Hepatocyte (in vitro differentiated cells): Measurements from ENCODE around the gene PKNOX2.

Experiments used
- EZH2 ChIP-seq: fragments of 200-600 bp; sonication (generic); IDR thresholded peaks from 2 replicates; pipeline ENCODE4 v1.6.1; 2016; ENCODE audit warnings: antibody characterized with exemption, mild to moderate bottlenecking, borderline replicate concordance
- EZH2phosphoT487 ChIP-seq: fragments of 200-600 bp; sonication (generic); IDR thresholded peaks from one replicate; pipeline ENCODE4 v1.6.1; 2018; ENCODE audit warnings: antibody characterized with exemption, mild to moderate bottlenecking, low read depth, moderate library complexity; ENCODE audit not compliant: unreplicated experiment, severe bottlenecking
- TF ChIP-seq, protein P1 (sequence below): fragments of 200-600 bp; sonication (generic); IDR thresholded peaks from 2 replicates; pipeline ENCODE4 v1.5.1; 2016; ENCODE audit warnings: antibody characterized with exemption, mild to moderate bottlenecking; ENCODE audit not compliant: poor library complexity

- TF ChIP-seq, protein P1, sequence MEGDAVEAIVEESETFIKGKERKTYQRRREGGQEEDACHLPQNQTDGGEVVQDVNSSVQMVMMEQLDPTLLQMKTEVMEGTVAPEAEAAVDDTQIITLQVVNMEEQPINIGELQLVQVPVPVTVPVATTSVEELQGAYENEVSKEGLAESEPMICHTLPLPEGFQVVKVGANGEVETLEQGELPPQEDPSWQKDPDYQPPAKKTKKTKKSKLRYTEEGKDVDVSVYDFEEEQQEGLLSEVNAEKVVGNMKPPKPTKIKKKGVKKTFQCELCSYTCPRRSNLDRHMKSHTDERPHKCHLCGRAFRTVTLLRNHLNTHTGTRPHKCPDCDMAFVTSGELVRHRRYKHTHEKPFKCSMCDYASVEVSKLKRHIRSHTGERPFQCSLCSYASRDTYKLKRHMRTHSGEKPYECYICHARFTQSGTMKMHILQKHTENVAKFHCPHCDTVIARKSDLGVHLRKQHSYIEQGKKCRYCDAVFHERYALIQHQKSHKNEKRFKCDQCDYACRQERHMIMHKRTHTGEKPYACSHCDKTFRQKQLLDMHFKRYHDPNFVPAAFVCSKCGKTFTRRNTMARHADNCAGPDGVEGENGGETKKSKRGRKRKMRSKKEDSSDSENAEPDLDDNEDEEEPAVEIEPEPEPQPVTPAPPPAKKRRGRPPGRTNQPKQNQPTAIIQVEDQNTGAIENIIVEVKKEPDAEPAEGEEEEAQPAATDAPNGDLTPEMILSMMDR: no peak
- no peak for TF ChIP-seq EZH2
- no peak for TF ChIP-seq EZH2phosphoT487
Observed at GRCh38 chr11:125292100-125292499, 127.5 kb downstream of the PKNOX2 start.
